GM12878 (cell line): ENCODE measurements around the gene ARHGAP20. TPM values are rescaled to one million over a fixed set of nuclear protein-coding genes. Genes with fewer than 3 reads are reported as not detected.

Source experiments
- ATAC-seq: fragments of 200-7000 bp; cut with Tn5 transposase; 3 replicates; pipeline ENCODE4 v1.9.1; 2020; ENCODE audit warnings: mild to moderate bottlenecking, moderate library complexity
- BruUV-seq: library from RNA; stranded (reverse); fragments of 400-500 nt; replicated peaks from 2 replicates; lab custom pipeline; 2021; lab: Mats Ljungman, UMichigan
- CTCF ChIA-PET: fragments of 300-600 bp; sonication (Branson Sonifier 250); formaldehyde crosslinking; extraction: SDS; loops from one replicate; lab custom pipeline; 2021; ENCODE audit warnings: inconsistent platforms; lab: Yijun Ruan, JAX
- POLR2A ChIA-PET: fragments of 350-600 bp; formaldehyde crosslinking; extraction: SDS; loops from one replicate; lab custom pipeline; 2021; ENCODE audit warnings: inconsistent platforms; lab: Charles Lee
- RAD21 ChIA-PET: fragments of 300-600 bp; sonication (Branson Sonifier 250); formaldehyde crosslinking; loops from one replicate; lab custom pipeline; 2023; ENCODE audit warnings: antibody characterized with exemption; ENCODE audit not compliant: unreplicated experiment; lab: Charles Lee
- SMC1A ChIA-PET: fragments of 300-600 bp; sonication (Branson Sonifier 250); formaldehyde crosslinking; loops from one replicate; lab custom pipeline; 2023; ENCODE audit not compliant: unreplicated experiment, uncharacterized antibody; lab: Charles Lee
- DNase-seq: peaks from one replicate; pipeline ENCODE4 v3.0.0-alpha.2; 2011; ENCODE audit warnings: low read depth, low spot score
- FAIRE-seq: peaks from 3 replicates; lab custom pipeline; 2011; peaks lifted over from hg19 to GRCh38; lab: Jason Lieb, UNC
- H2AFZ ChIP-seq: 2 replicates; pipeline ENCODE4 v1.6.0; 2011; ENCODE audit warnings: low read depth, low read length, control low read depth; ENCODE audit not compliant: control insufficient read depth
- H3K27ac ChIP-seq: 2 replicates; pipeline ENCODE4 v1.5.1; 2011; ENCODE audit warnings: control low read depth; ENCODE audit not compliant: control insufficient read depth, insufficient read depth
- H3K27me3 ChIP-seq, 2 experiments: replicated peaks in 1 of 2; 2 replicates each; pipeline versions ENCODE4 v1.6.0 to v1.6.1; 2011; ENCODE audit warnings: low read length in 1 of 2; ENCODE audit not compliant: control insufficient read depth in 2 of 2, insufficient read depth in 2 of 2
- H3K36me3 ChIP-seq, 2 experiments: 2 replicates each; pipeline ENCODE4 v1.5.1; 2011; ENCODE audit warnings: low read length in 1 of 2; ENCODE audit not compliant: control insufficient read depth in 2 of 2, insufficient read depth in 2 of 2
- H3K4me1 ChIP-seq: 2 replicates; pipeline ENCODE4 v1.6.1; 2011; ENCODE audit warnings: mild to moderate bottlenecking, low read length, moderate library complexity, mixed read lengths; ENCODE audit not compliant: control insufficient read depth, insufficient read depth
- H3K4me2 ChIP-seq: 2 replicates; pipeline ENCODE4 v1.6.0; 2011; ENCODE audit warnings: control low read depth; ENCODE audit not compliant: control insufficient read depth, insufficient read depth
- H3K4me3 ChIP-seq: fragments of 200-600 bp; sonication (generic); 2 replicates; pipeline ENCODE4 v1.5.1; 2016
- H3K79me2 ChIP-seq: 2 replicates; pipeline ENCODE4 v1.6.0; 2011; ENCODE audit warnings: low read length; ENCODE audit not compliant: control insufficient read depth, insufficient read depth
- H3K9ac ChIP-seq: 2 replicates; pipeline ENCODE4 v1.8.0; 2011; ENCODE audit warnings: low read length, control low read depth, mixed read lengths; ENCODE audit not compliant: control insufficient read depth, insufficient read depth
- H3K9me3 ChIP-seq: replicated peaks from 3 replicates; pipeline ENCODE4 v1.5.1; 2011; ENCODE audit warnings: mild to moderate bottlenecking, low read length; ENCODE audit not compliant: control insufficient read depth, insufficient read depth
- H4K20me1 ChIP-seq: 2 replicates; pipeline ENCODE4 v1.6.0; 2011; ENCODE audit not compliant: control insufficient read depth, insufficient read depth
- HDGF ChIP-seq: fragments of 450-650 bp; IDR thresholded peaks from 2 replicates; pipeline ENCODE4 v1.6.1; 2016; ENCODE audit warnings: antibody characterized with exemption
- NBN ChIP-seq: fragments of 450-650 bp; IDR thresholded peaks from 2 replicates; pipeline ENCODE4 v1.6.1; 2016
- NFXL1 ChIP-seq: fragments of 450-650 bp; IDR thresholded peaks from 2 replicates; pipeline ENCODE4 v1.6.1; 2017; ENCODE audit warnings: antibody characterized with exemption, mild to moderate bottlenecking, borderline replicate concordance
- RAD51 ChIP-seq: fragments of 450-650 bp; IDR thresholded peaks from 2 replicates; pipeline ENCODE4 v1.6.1; 2016; ENCODE audit warnings: moderate library complexity, mild to moderate bottlenecking, inconsistent platforms
- SMARCA5 ChIP-seq: fragments of 450-650 bp; IDR thresholded peaks from 2 replicates; pipeline ENCODE4 v1.6.1; 2017; ENCODE audit warnings: mild to moderate bottlenecking
- SP1 ChIP-seq: IDR thresholded peaks from one replicate; pipeline ENCODE4 v1.6.1; 2011; ENCODE audit warnings: low read depth, low read length
- YY1 ChIP-seq: IDR thresholded peaks from 2 replicates; pipeline ENCODE4 v1.6.1; 2011; ENCODE audit warnings: low read depth, mild to moderate bottlenecking, low read length
- WGBS: methylation state at CpG from one replicate; pipeline ENCODE4 v1.1.6; 2016; ENCODE audit warnings: low lambda C conversion rate; ENCODE audit not compliant: insufficient replicate concordance, insufficient coverage; ENCODE audit errors: missing lambda C conversion rate; 5-methylcytosine and 5-hydroxymethylcytosine counted together
- in situ Hi-C: fragments of 300-500 bp; cut with MboI; formaldehyde crosslinking; loops from 9 replicates; pipeline ENCODE4 v1.14.3; 2018; ENCODE audit warnings: mixed read lengths
- intact Hi-C: fragments of 100-400 bp; cut with micrococcal nuclease; formaldehyde crosslinking; loops from one replicate; pipeline ENCODE4 v1.14.2; 2022; ENCODE audit not compliant: unreplicated experiment
- polyA plus RNA-seq, 11 experiments: library from polyadenylated mRNA; depleted of rRNA in 4 of 11; unstranded in 6 of 11; stranded (reverse) in 5 of 11; fragments of >200 nt; fragmentation: Nextera tagmentation in 4 of 11; fragmentation: Illumina TruSeq in 1 of 11; extraction: Ambion mirVana in 4 of 11; extraction: Trizol in 1 of 11; gene quantifications; 1 replicate in 1 of 11; 2 replicates in 10 of 11; pipeline versions ENCODE4 v1.2.1 to v1.2.3, GENCODE V29; 2011 to 2016; ENCODE audit warnings: inconsistent platforms in 2 of 11, missing spikeins in 2 of 11, low read depth in 1 of 11
- total RNA-seq, 4 experiments: library from RNA; depleted of rRNA in 3 of 4; stranded (reverse); fragments of >200 nt in 3 of 4; fragmentation: Illumina TruSeq in 1 of 4; extraction: Trizol in 1 of 4; gene quantifications; 2 replicates each; pipeline versions ENCODE4 v1.2.1 to v1.2.3, GENCODE V29; 2013 to 2021
- TF ChIP-seq, protein P1 (sequence below): IDR thresholded peaks from 2 replicates; pipeline ENCODE4 v1.6.1; 2012; ENCODE audit warnings: low read depth, low read length, improper control_type of control experiment
- TF ChIP-seq, protein P2 (sequence below): IDR thresholded peaks from 2 replicates; pipeline ENCODE4 v1.6.1; 2012; ENCODE audit warnings: low read depth, low read length, improper control_type of control experiment
- TF ChIP-seq, protein P3 (sequence below): fragments of 450-650 bp; IDR thresholded peaks from 2 replicates; pipeline ENCODE4 v1.6.1; 2018; ENCODE audit warnings: mild to moderate bottlenecking, low read depth, moderate library complexity; ENCODE audit not compliant: partially characterized antibody
- TF ChIP-seq, protein P4 (sequence below): fragments of 450-650 bp; IDR thresholded peaks from 2 replicates; pipeline ENCODE4 v1.6.1; 2016; ENCODE audit warnings: mild to moderate bottlenecking

ARHGAP20 gene
- total and polyA plus RNA-seq, 10 of the 15 experiments (the other 5 are each of a cell fraction or from before 2014, with no cell fraction given) = 0.01 TPM; not detected in 9

DNA sequence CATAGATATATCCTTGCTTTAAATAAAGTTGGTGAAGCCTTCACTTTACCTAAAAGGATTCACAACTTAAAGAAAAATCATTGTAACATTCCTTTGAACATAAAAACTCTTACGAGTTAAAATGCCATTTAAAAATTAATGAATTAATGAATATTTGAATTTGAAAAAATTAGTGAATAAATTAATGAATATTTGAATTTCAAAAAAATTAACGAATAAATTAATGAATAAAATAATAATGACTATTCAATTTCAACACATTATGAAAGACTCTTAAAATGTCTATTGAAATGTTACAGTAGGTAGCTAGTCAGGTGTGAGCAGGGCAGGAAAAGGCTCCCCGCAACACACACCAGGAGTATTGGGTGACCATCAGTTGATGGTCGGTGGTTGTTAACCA, 22.9 kb downstream of the ARHGAP20 start:
- FAIRE-seq = no peak

More for the DNA sequence above, 22.9 kb downstream of the ARHGAP20 start:
- Histone ChIP-seq H3K4me3 (no peak overlapping the region), H3K79me2 (no peaks in the 10 kb centered on the region), H3K4me1 (no peaks in the 10 kb centered on the region), H3K36me3 (no peaks in the 10 kb centered on the region), H3K27ac (no peak overlapping the region), H3K9me3 (no peaks in the 10 kb centered on the region), H2AFZ (no peak overlapping the region), H3K27me3 (no peaks in the 10 kb centered on the region), H3K9ac (no peak overlapping the region), H4K20me1 (no peaks in the 10 kb centered on the region), H3K4me2 (no peak overlapping the region)
- ChIA-PET RAD21 (no interaction called here), CTCF (no interaction called here), SMC1A (no interaction called here), POLR2A (no interaction called here)
- no TSS peak for BruUV-seq
- 55% methylated on average over 4 of the region's 4 CpGs for WGBS
- ATAC-seq (no peak), DNase-seq (no peak)
- TF ChIP-seq, protein P1, sequence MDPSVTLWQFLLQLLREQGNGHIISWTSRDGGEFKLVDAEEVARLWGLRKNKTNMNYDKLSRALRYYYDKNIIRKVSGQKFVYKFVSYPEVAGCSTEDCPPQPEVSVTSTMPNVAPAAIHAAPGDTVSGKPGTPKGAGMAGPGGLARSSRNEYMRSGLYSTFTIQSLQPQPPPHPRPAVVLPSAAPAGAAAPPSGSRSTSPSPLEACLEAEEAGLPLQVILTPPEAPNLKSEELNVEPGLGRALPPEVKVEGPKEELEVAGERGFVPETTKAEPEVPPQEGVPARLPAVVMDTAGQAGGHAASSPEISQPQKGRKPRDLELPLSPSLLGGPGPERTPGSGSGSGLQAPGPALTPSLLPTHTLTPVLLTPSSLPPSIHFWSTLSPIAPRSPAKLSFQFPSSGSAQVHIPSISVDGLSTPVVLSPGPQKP = no peak
- TF ChIP-seq, protein P2, sequence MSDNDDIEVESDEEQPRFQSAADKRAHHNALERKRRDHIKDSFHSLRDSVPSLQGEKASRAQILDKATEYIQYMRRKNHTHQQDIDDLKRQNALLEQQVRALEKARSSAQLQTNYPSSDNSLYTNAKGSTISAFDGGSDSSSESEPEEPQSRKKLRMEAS = no peak
- TF ChIP-seq, protein P3, sequence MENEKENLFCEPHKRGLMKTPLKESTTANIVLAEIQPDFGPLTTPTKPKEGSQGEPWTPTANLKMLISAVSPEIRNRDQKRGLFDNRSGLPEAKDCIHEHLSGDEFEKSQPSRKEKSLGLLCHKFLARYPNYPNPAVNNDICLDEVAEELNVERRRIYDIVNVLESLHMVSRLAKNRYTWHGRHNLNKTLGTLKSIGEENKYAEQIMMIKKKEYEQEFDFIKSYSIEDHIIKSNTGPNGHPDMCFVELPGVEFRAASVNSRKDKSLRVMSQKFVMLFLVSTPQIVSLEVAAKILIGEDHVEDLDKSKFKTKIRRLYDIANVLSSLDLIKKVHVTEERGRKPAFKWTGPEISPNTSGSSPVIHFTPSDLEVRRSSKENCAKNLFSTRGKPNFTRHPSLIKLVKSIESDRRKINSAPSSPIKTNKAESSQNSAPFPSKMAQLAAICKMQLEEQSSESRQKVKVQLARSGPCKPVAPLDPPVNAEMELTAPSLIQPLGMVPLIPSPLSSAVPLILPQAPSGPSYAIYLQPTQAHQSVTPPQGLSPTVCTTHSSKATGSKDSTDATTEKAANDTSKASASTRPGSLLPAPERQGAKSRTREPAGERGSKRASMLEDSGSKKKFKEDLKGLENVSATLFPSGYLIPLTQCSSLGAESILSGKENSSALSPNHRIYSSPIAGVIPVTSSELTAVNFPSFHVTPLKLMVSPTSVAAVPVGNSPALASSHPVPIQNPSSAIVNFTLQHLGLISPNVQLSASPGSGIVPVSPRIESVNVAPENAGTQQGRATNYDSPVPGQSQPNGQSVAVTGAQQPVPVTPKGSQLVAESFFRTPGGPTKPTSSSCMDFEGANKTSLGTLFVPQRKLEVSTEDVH = no peak
- no peak for TF ChIP-seq NFXL1
- TF ChIP-seq, protein P4, sequence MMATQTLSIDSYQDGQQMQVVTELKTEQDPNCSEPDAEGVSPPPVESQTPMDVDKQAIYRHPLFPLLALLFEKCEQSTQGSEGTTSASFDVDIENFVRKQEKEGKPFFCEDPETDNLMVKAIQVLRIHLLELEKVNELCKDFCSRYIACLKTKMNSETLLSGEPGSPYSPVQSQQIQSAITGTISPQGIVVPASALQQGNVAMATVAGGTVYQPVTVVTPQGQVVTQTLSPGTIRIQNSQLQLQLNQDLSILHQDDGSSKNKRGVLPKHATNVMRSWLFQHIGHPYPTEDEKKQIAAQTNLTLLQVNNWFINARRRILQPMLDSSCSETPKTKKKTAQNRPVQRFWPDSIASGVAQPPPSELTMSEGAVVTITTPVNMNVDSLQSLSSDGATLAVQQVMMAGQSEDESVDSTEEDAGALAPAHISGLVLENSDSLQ = no peak
- TF ChIP-seq HDGF = no peak
- no peak for TF ChIP-seq SMARCA5
- TF ChIP-seq NBN = no peak
- no peak for TF ChIP-seq YY1
- TF ChIP-seq SP1 = no peak
- no peak for TF ChIP-seq RAD51
- intact Hi-C loops = no loop called here
- in situ Hi-C loops = no loop called here
